ENCODE measurements around the gene HS3ST5.

HS3ST5 gene

GRCh38 chr6:114200891-114201290, 141.9 kb downstream of the HS3ST5 start:
- no peak for DNase-seq (ENCODE audit: low read depth in 2 of 2, low spot score in 1 of 2)

- no peak for DNase-seq (ENCODE audit: low read depth in 2 of 2, low spot score in 1 of 2)
Observed at GRCh38 chr6:114195631-114196403, 147.0 kb downstream of the HS3ST5 start.

GRCh38 chr6:114195027-114195365, 147.8 kb downstream of the HS3ST5 start:
- DNase-seq (ENCODE audit: low read depth in 2 of 2, low spot score in 1 of 2) = no peak

- no peak for DNase-seq (ENCODE audit: low read depth in 2 of 2, low spot score in 1 of 2)
Observed at GRCh38 chr6:114194362-114195026, 148.3 kb downstream of the HS3ST5 start.

DNA sequence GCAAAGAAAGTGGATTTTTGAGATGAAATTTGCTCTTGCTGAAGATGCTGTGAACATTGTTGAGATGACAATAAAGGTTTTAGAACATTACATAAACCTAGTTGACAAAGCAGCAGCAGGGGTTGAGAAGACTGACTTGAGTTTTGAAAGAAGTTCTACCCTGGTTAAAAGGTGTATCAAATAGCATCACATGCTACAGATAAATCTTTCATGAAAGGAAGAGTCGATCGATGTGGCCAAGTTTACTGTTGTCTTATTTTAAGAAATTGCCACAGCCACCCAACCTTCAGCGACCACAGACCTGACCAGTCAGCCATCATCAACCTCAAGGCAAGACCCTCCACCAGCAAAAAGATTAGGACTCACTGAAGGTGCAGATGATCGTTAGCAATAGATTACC, 155.3 kb downstream of the HS3ST5 start:
- no peak for DNase-seq (ENCODE audit: low read depth in 2 of 2, low spot score in 1 of 2)

DNA sequence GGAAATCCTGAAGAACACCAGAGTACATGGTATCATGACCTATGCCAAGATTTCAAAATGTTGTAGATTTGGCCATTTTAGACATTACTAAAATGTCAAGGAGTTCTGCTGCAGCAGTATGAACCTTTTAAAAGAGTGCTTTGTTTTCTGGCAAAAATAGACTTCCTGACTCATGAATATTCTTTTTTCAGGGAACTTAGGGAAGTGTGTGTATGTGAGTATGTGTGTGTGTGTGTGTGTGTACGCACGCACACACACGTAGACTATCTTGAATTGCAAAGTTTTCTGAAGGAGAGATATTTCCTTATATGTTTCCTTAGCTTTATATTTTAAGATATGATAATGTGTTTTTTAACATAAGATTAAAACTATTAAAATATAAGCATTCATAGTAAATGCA, 161.2 kb downstream of the HS3ST5 start:
- DNase-seq (ENCODE audit: low read depth in 2 of 2, low spot score in 1 of 2) = no peak

GRCh38 chr6:114179411-114179810, 163.4 kb downstream of the HS3ST5 start:
- no peak for DNase-seq (ENCODE audit: low read depth in 2 of 2, low spot score in 1 of 2)

- no peak for DNase-seq (ENCODE audit: low read depth in 2 of 2, low spot score in 1 of 2)
Observed at GRCh38 chr6:114176726-114177125, 166.1 kb downstream of the HS3ST5 start.

GRCh38 chr6:114172576-114173260, 170.1 kb downstream of the HS3ST5 start:
- DNase-seq (ENCODE audit: low read depth in 2 of 2, low spot score in 1 of 2) = no peak

GRCh38 chr6:114171473-114171872, 171.3 kb downstream of the HS3ST5 start:
- no peak for DNase-seq (ENCODE audit: low read depth in 2 of 2, low spot score in 1 of 2)

- no peak for DNase-seq (ENCODE audit: low read depth in 2 of 2, low spot score in 1 of 2)
Observed at GRCh38 chr6:114170958-114171387, 171.8 kb downstream of the HS3ST5 start.

- no peak for DNase-seq (ENCODE audit: low read depth in 2 of 2, low spot score in 1 of 2)
Observed at GRCh38 chr6:114170372-114170771, 172.5 kb downstream of the HS3ST5 start.

- DNase-seq (ENCODE audit: low read depth in 2 of 2, low spot score in 1 of 2) = no peak
Observed at GRCh38 chr6:114169763-114170162, 173.1 kb downstream of the HS3ST5 start.

- DNase-seq (ENCODE audit: low read depth in 2 of 2, low spot score in 1 of 2) = no peak
Observed at GRCh38 chr6:114167583-114168576, 174.9 kb downstream of the HS3ST5 start.

DNA sequence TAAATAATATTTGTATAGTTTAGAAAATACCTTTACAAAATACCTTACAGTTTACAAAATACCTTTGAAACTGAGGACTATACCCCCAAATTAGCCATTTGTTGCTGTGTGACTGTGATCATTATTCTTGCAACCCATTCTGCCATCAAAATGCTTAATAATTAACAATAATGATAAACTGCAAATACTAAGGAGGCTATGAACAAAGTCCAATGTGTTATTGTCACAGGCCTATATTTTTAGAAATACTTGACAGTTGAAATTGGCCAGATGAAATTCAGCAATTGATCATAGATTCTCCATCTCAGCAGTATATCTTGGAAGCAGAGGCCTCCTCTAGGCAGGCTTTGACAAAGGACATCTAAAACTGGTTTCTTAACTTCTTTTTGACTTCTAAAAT, 178.6 kb downstream of the HS3ST5 start:
- no peak for DNase-seq (ENCODE audit: low read depth in 2 of 2, low spot score in 1 of 2)

DNA sequence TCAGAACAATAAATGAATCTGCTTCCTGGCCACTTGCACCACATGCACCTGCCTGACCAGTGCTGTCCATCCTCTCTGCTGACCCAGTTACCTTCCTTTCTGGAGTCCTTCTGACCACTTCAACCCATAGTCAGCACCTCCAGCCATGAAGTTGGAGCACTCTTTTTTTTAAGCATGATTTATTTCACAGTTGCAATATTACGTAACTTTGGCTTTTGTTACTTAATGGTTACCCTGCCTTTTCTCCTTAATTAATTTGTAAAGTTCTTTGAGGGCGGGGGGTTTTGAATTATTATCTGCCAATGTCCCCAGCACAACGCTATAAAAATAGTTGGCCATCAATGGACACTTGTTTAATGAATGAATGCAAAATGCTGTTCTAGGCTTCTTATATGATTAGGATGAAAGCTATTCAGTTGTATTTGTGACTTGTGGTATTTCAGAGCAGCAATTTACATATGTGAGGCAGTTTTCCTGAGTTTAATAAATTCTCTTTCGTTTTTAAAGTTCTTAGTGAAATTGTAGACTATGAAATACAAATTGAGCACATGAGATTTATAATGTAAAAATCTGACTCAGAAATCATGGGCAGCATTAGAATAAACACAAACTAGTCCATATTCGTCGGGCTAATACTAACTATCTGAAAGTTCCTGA, 180.0 kb downstream of the HS3ST5 start:
- DNase-seq (ENCODE audit: low read depth in 2 of 2, low spot score in 1 of 2) = no peak

GRCh38 chr6:114160881-114161280, 181.9 kb downstream of the HS3ST5 start:
- DNase-seq (ENCODE audit: low read depth in 2 of 2, low spot score in 1 of 2) = no peak

GRCh38 chr6:114159727-114160126, 183.1 kb downstream of the HS3ST5 start:
- DNase-seq (ENCODE audit: low read depth in 2 of 2, low spot score in 1 of 2) = no peak

DNA sequence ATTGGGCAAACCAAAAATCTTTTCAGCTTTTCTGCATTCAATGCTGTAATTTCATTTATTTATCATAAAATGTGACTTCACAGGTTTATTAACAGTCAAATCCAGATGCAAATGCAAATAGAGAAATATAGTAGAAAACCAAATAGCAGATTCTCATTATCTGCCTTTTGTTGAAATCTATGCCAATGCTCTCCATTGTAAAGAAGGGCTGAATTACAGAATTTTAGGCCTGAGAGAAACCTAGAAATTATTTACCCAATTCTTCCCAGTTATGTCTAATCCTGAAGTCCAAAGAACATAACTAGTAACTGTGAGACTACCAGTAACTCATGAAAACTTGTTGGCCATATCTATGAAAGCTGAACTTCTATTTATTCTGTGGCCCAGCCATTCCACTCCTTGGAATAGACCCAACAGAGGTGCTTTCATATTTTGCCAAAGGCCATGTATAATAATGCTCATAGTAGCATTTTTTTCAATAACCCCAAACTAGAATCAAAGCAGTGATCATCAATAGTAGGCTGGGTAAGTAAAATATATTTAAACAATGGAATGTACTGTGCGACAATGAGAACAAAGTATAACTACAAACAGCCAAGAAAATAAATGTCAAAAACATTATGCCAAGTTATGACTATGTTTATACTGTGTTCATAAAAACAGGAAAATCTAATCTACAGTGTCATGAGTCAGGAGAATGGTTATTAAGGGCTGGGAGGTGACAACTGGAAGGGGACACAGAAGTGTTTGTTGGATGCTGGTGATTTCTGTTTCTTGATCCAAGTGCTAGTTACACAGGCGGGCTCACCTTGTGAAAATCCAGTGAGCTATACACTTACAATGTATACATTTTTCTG, 183.8 kb downstream of the HS3ST5 start:
- DNase-seq (ENCODE audit: low read depth in 2 of 2, low spot score in 1 of 2) = no peak

DNA sequence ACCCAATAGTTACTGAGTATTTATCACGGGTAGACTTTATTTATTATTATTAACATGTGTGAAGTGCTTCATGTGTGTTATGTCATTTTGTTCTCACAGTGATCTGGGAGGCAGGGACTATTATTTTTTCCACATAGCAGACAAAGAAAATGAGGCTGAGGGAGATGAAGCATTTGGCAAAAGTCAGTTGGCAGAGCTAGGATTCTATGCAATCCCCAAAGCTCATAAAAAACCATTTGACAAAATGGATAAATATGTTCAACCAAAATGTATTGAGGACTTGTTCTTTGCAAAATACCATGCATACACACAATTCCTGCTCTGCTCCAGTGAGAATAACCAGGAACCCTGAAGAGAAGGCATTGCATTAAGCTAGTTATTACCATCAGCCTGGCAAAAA, 184.4 kb downstream of the HS3ST5 start:
- DNase-seq (ENCODE audit: low read depth in 2 of 2, low spot score in 1 of 2) = no peak
